PC-9 (cell line): ENCODE data around the gene GRHPR.

Source experiments
- EZH2 ChIP-seq: fragments of 200-600 bp; sonication (generic); IDR thresholded peaks from 2 replicates; pipeline ENCODE4 v1.8.0; 2017; ENCODE audit warnings: antibody characterized with exemption, low read depth
- TF ChIP-seq, protein P1 (sequence below): fragments of 200-600 bp; sonication (generic); conservative IDR thresholded peaks from 2 replicates; pipeline ENCODE4 v1.6.1; 2017; ENCODE audit warnings: mixed run types, antibody characterized with exemption, mild to moderate bottlenecking, moderate library complexity

DNA sequence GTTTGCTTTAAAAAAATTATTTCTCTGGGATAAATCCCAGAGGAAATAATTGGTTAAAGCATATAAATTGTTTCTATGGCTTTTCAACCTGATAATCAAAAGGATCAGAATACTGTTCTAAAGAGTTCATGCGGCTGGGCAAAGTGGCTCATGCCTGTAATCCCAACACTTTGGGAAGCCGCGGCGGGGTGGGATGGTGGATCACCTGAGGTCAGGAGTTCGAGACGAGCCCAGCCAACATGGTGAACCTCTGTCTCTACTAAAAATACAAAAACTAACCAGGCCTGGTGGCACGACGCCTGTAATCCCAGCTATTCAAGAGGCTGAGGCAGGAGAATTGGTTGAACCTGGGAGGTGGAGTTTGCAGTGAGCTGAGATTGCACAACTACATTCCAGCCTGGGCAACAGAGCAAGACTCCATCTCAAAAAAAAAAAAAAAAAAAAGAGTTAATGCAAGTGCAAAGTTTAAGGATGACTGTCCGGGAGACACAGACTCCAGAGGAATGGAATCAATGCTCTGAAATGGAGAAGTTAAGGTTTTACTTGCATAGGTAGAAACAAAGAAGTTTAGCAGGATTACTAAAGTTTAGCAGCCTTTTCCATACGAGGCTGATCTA lies 16.6 kb upstream of the GRHPR start:
- TF ChIP-seq, protein P1, sequence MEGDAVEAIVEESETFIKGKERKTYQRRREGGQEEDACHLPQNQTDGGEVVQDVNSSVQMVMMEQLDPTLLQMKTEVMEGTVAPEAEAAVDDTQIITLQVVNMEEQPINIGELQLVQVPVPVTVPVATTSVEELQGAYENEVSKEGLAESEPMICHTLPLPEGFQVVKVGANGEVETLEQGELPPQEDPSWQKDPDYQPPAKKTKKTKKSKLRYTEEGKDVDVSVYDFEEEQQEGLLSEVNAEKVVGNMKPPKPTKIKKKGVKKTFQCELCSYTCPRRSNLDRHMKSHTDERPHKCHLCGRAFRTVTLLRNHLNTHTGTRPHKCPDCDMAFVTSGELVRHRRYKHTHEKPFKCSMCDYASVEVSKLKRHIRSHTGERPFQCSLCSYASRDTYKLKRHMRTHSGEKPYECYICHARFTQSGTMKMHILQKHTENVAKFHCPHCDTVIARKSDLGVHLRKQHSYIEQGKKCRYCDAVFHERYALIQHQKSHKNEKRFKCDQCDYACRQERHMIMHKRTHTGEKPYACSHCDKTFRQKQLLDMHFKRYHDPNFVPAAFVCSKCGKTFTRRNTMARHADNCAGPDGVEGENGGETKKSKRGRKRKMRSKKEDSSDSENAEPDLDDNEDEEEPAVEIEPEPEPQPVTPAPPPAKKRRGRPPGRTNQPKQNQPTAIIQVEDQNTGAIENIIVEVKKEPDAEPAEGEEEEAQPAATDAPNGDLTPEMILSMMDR = no peak
- no peak for TF ChIP-seq EZH2
